ENCODE data around the gene CORIN. TPM values are rescaled to one million over a fixed set of nuclear protein-coding genes. Genes with fewer than 3 reads are reported as not detected.

Gene CORIN
- polyA plus RNA-seq, 3 donors: 0.01 TPM; not detected in 2

GRCh38 chr4:47567511-47567910 lies 270.4 kb downstream of the CORIN start:
- Mint-ChIP-seq H3K4me3 (no peak overlapping the region), H3K27me3 (ENCODE audit: low read depth in 3 of 3) (peaks cover 0 to 2% (median 0%) of the 10 kb centered on the region in 3 donors), H3K27ac (no peak overlapping the region), H3K9me3 (peaks cover 0 to 2% (median 0%) of the 10 kb centered on the region in 7 donors), H3K36me3 (peaks cover 57 to 66% of the 10 kb centered on the region in 2 donors), H3K4me1 (peaks cover 11% of the 10 kb centered on the region)
- no peak overlapping the region for H2AFZ ChIP-seq (ENCODE audit: insufficient read depth, low read depth, low read length, poor library complexity, severe bottlenecking)
- no CpG with 5 or more reads among the region's 1 CpG for WGBS (ENCODE audit: insufficient coverage)
- H3K27ac ChIP-seq (ENCODE audit: low read depth in 1 of 2, low read length in 2 of 2): no peak overlapping the region
- H3K4me1 ChIP-seq (ENCODE audit: control insufficient read depth in 1 of 2, insufficient read depth in 2 of 2, low read length in 2 of 2): no peaks in the 10 kb centered on the region
- no peak for DNase-seq
- H3K9me3 ChIP-seq (replicated peaks in 1 of 2; ENCODE audit: control insufficient read depth in 1 of 2, insufficient read depth in 1 of 2, low read length in 2 of 2): no peaks in the 10 kb centered on the region
- no peak overlapping the region for H3K4me2 ChIP-seq (replicated peaks; ENCODE audit: extremely low read depth, low read length, poor library complexity, severe bottlenecking)
- intact Hi-C loops (cut with micrococcal nuclease): no loop called here
- H3K9ac ChIP-seq (ENCODE audit: insufficient read depth, low read length, poor library complexity, severe bottlenecking): no peak overlapping the region
- H3K36me3 ChIP-seq (replicated peaks in 1 of 2; ENCODE audit: control insufficient read depth in 1 of 2, insufficient read depth in 2 of 2, low read length in 2 of 2): peaks cover 43 to 91% of the 10 kb centered on the region in 2 donors
- no peaks in the 10 kb centered on the region for H3K27me3 ChIP-seq (ENCODE audit: control insufficient read depth in 2 of 2, insufficient read depth in 2 of 2, low read length in 2 of 2)
- TF ChIP-seq, protein P1, sequence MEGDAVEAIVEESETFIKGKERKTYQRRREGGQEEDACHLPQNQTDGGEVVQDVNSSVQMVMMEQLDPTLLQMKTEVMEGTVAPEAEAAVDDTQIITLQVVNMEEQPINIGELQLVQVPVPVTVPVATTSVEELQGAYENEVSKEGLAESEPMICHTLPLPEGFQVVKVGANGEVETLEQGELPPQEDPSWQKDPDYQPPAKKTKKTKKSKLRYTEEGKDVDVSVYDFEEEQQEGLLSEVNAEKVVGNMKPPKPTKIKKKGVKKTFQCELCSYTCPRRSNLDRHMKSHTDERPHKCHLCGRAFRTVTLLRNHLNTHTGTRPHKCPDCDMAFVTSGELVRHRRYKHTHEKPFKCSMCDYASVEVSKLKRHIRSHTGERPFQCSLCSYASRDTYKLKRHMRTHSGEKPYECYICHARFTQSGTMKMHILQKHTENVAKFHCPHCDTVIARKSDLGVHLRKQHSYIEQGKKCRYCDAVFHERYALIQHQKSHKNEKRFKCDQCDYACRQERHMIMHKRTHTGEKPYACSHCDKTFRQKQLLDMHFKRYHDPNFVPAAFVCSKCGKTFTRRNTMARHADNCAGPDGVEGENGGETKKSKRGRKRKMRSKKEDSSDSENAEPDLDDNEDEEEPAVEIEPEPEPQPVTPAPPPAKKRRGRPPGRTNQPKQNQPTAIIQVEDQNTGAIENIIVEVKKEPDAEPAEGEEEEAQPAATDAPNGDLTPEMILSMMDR (IDR thresholded peaks at IDR 0.05): no peak
- H3K79me2 ChIP-seq (ENCODE audit: insufficient read depth, low read length): no peaks in the 10 kb centered on the region
- H3K4me3 ChIP-seq (replicated peaks in 1 of 3; ENCODE audit: low read depth in 2 of 3, low read length in 3 of 3): no peak overlapping the region
- H4K20me1 ChIP-seq (ENCODE audit: insufficient read depth, low read length): no peaks in the 10 kb centered on the region

DNA sequence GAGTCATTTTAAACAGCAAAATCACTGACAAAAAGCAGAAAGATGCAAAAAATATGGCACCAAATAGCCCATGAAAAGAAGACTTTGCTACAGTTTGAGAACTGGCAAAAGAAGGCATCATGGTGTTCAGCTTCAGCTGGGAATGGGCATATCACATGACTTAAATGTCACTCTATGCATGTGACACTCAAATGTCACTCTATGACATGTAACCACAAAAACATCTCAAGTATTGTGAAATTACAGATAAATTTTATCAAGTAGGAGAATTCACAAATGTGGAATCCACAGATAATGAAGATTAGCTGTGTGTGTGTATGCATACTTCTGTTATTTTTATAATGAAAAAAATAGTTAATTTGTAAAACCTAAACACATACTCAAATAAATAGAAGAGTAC lies 270.9 kb downstream of the CORIN start:
- intact Hi-C loops (cut with micrococcal nuclease): no loop called here
- no peak overlapping the region for H3K4me3 ChIP-seq (replicated peaks in 1 of 3; ENCODE audit: low read depth in 2 of 3, low read length in 3 of 3)
- H4K20me1 ChIP-seq (ENCODE audit: insufficient read depth, low read length): no peaks in the 10 kb centered on the region
- peaks cover 5% of the 10 kb centered on the region for H3K4me1 Mint-ChIP-seq
- H3K79me2 ChIP-seq (ENCODE audit: insufficient read depth, low read length): no peaks in the 10 kb centered on the region
- no peaks in the 10 kb centered on the region for H3K27me3 Mint-ChIP-seq (ENCODE audit: low read depth in 3 of 3)
- H3K4me3 Mint-ChIP-seq: no peak overlapping the region
- no peak overlapping the region for H3K9ac ChIP-seq (ENCODE audit: insufficient read depth, low read length, poor library complexity, severe bottlenecking)
- no peaks in the 10 kb centered on the region for H3K27me3 ChIP-seq (ENCODE audit: control insufficient read depth in 2 of 2, insufficient read depth in 2 of 2, low read length in 2 of 2)
- H2AFZ ChIP-seq (ENCODE audit: insufficient read depth, low read depth, low read length, poor library complexity, severe bottlenecking): no peak overlapping the region
- peaks cover 0 to 2% (median 0%) of the 10 kb centered on the region in 7 donors for H3K9me3 Mint-ChIP-seq
- no peak overlapping the region for H3K27ac ChIP-seq (ENCODE audit: low read depth in 1 of 2, low read length in 2 of 2)
- TF ChIP-seq, protein P1 (IDR thresholded peaks at IDR 0.05): no peak
- H3K4me2 ChIP-seq (replicated peaks; ENCODE audit: extremely low read depth, low read length, poor library complexity, severe bottlenecking): no peak overlapping the region
- H3K36me3 ChIP-seq (replicated peaks in 1 of 2; ENCODE audit: control insufficient read depth in 1 of 2, insufficient read depth in 2 of 2, low read length in 2 of 2): peaks cover 41 to 91% of the 10 kb centered on the region in 2 donors
- DNase-seq: no peak
- no peaks in the 10 kb centered on the region for H3K9me3 ChIP-seq (replicated peaks in 1 of 2; ENCODE audit: control insufficient read depth in 1 of 2, insufficient read depth in 1 of 2, low read length in 2 of 2)
- H3K36me3 Mint-ChIP-seq: peaks cover 56 to 66% of the 10 kb centered on the region in 2 donors
- no peak overlapping the region for H3K27ac Mint-ChIP-seq
- H3K4me1 ChIP-seq (ENCODE audit: control insufficient read depth in 1 of 2, insufficient read depth in 2 of 2, low read length in 2 of 2): no peaks in the 10 kb centered on the region
